K562 (cell line): Measurements from ENCODE around the gene NOS1. TPM values are rescaled to one million over a fixed set of nuclear protein-coding genes. Genes with fewer than 3 reads are reported as not detected.
A peak's percentile ranks its signal among the peaks of the same experiment; 100 is the strongest.

Source experiments
- ARID1B ChIP-seq: fragments of 450-650 bp; IDR thresholded peaks from 2 replicates; pipeline ENCODE4 v1.6.1; 2016; ENCODE audit warnings: antibody characterized with exemption, mild to moderate bottlenecking, inconsistent platforms
- ARID3A ChIP-seq: IDR thresholded peaks from 2 replicates; pipeline ENCODE4 v1.6.1; 2012; ENCODE audit warnings: low read depth, low read length, improper control_type of control experiment, borderline replicate concordance
- ARNT ChIP-seq, 2 experiments: fragments of 450-650 bp; IDR thresholded peaks; 2 replicates each; pipeline ENCODE4 v1.6.1; 2016; ENCODE audit warnings: mild to moderate bottlenecking in 1 of 2
- BDP1 ChIP-seq: IDR thresholded peaks from 3 replicates; pipeline ENCODE4 v1.6.1; 2011; ENCODE audit not compliant: insufficient read length, insufficient read depth
- BRD9 ChIP-seq: fragments of 450-650 bp; IDR thresholded peaks from 2 replicates; pipeline ENCODE4 v1.6.1; 2018; ENCODE audit warnings: low read depth; ENCODE audit not compliant: partially characterized antibody
- DACH1 ChIP-seq: fragments of 450-650 bp; IDR thresholded peaks from 2 replicates; pipeline ENCODE4 v1.6.1; 2018; ENCODE audit not compliant: partially characterized antibody
- ETV1 ChIP-seq: fragments of 450-650 bp; conservative IDR thresholded peaks from 2 replicates; pipeline ENCODE4 v1.6.1; 2016; ENCODE audit warnings: missing genetic modification characterization, control low read depth, low read depth, missing compliant biosample characterization
- FOXA1 ChIP-seq: fragments of 450-650 bp; IDR thresholded peaks from 2 replicates; pipeline ENCODE4 v1.6.1; 2016; ENCODE audit warnings: mild to moderate bottlenecking, borderline replicate concordance
- KDM2B ChIP-seq: fragments of 250-450 bp; sonication (Bioruptor Pico); IDR thresholded peaks from 2 replicates; pipeline ENCODE4 v1.8.0; 2021; ENCODE audit warnings: mild to moderate bottlenecking, moderate library complexity
- KDM4B ChIP-seq, 2 experiments: fragments of 450-650 bp in 1 of 2; sonication (generic) in 1 of 2; IDR thresholded peaks; 2 replicates each; pipeline ENCODE4 v1.6.1; 2016 to 2017; ENCODE audit warnings: borderline replicate concordance in 2 of 2, antibody characterized with exemption in 1 of 2, low read depth in 1 of 2, mild to moderate bottlenecking in 1 of 2
- MCM2 ChIP-seq: fragments of 450-650 bp; IDR thresholded peaks from 2 replicates; pipeline ENCODE4 v1.6.1; 2017; ENCODE audit warnings: low read depth, mild to moderate bottlenecking
- POLR2H ChIP-seq: IDR thresholded peaks from 2 replicates; pipeline ENCODE4 v1.6.1; 2016; ENCODE audit warnings: missing genetic modification characterization, low read depth, mild to moderate bottlenecking, control low read depth, missing compliant biosample characterization, moderate library complexity
- RB1 ChIP-seq: fragments of 450-650 bp; IDR thresholded peaks from 2 replicates; pipeline ENCODE4 v1.6.1; 2017; ENCODE audit warnings: low read depth, mild to moderate bottlenecking
- SNRNP70 ChIP-seq: fragments of 200-400 bp; formaldehyde crosslinking; optimal IDR thresholded peaks from 2 replicates; pipeline ENCODE3; 2017; ENCODE audit warnings: low read depth, low read length
- STAT6 ChIP-seq: sonication (generic); formaldehyde crosslinking; IDR thresholded peaks from 2 replicates; pipeline ENCODE4 v1.8.1; 2023; ENCODE audit warnings: mild to moderate bottlenecking, missing genetic modification reagents
- U2AF1 ChIP-seq: fragments of 200-400 bp; formaldehyde crosslinking; optimal IDR thresholded peaks from 2 replicates; pipeline ENCODE3; 2017; ENCODE audit warnings: mild to moderate bottlenecking, low read depth, low read length, moderate library complexity
- ZFP1 ChIP-seq: fragments of 450-650 bp; formaldehyde crosslinking; IDR thresholded peaks from 2 replicates; pipeline ENCODE4 v1.4.0; 2020; ENCODE audit warnings: mild to moderate bottlenecking, mixed read lengths
- ZFPM2 ChIP-seq: fragments of 250-450 bp; sonication (Bioruptor Pico); IDR thresholded peaks from 2 replicates; pipeline ENCODE4 v1.5.1; 2022; ENCODE audit warnings: mild to moderate bottlenecking
- ZNF224 ChIP-seq: sonication (generic); formaldehyde crosslinking; IDR thresholded peaks from 2 replicates; pipeline ENCODE4 v1.8.0; 2022; ENCODE audit warnings: mild to moderate bottlenecking, missing genetic modification reagents
- ZNF274 ChIP-seq: IDR thresholded peaks from 2 replicates; pipeline ENCODE4 v1.6.1; 2011; ENCODE audit warnings: low read depth, mild to moderate bottlenecking, low read length, moderate library complexity, borderline replicate concordance
- polyA plus RNA-seq, 8 experiments: library from polyadenylated mRNA; depleted of rRNA in 4 of 8; stranded (reverse) in 5 of 8; unstranded in 3 of 8; fragments of >200 nt; fragmentation: Nextera tagmentation in 2 of 8; fragmentation: Illumina TruSeq in 1 of 8; extraction: Ambion mirVana in 2 of 8; extraction: Trizol in 1 of 8; gene quantifications; 2 replicates each; pipeline versions ENCODE4 v1.2.1 to v1.2.3, GENCODE V29; 2011 to 2014; ENCODE audit warnings: inconsistent platforms in 1 of 8, missing spikeins in 1 of 8
- total RNA-seq, 7 experiments: library from RNA; depleted of rRNA in 6 of 7; stranded (reverse); fragments of >200 nt in 6 of 7; fragmentation: Illumina TruSeq in 2 of 7; extraction: Trizol in 2 of 7; gene quantifications; 2 replicates each; pipeline versions ENCODE4 v1.2.1 to v1.2.3, GENCODE V29; 2011 to 2021; ENCODE audit warnings: low replicate concordance in 1 of 7

NOS1 gene
- total and polyA plus RNA-seq, 9 of the 15 experiments (the other 6 are each of a cell fraction or from before 2014, with no cell fraction given), result not detected

- TF ChIP-seq STAT6 (no peak), ARID1B (no peak), BDP1 (no peak), BRD9 (no peak), KDM4B (IDR thresholded peaks at IDR 0.05; ENCODE audit: borderline replicate concordance in 2 of 2, low read depth in 1 of 2) (no peak), ZFP1 (CRISPR knock-in tag) (no peak), ZFPM2 (CRISPR knock-in tag) (no peak), SNRNP70 (no peak), KDM2B (no peak), ETV1 (tag) (no peak), U2AF1 (no peak), FOXA1 (no peak), POLR2H (tag) (no peak), ZNF274 (no peak), ARID3A (no peak), ARNT (IDR thresholded peaks at IDR 0.05) (no peak), RB1 (peak; percentile 41; the same call in 1 of the 2 replicates), DACH1 (no peak), ZNF224 (CRISPR knock-in tag) (no peak), MCM2 (no peak)
Observed at GRCh38 chr12:117236456-117237001, 124.9 kb downstream of the NOS1 start (continued).
